IMR-90 (cell line): ENCODE results near the gene GRHL3. TPM values are rescaled to one million over a fixed set of nuclear protein-coding genes. Genes with fewer than 3 reads are reported as not detected.

ENCODE experiments used
- ATAC-seq: fragments of 200-7000 bp; cut with Tn5 transposase; 2 replicates; pipeline ENCODE4 v1.9.1; 2020; ENCODE audit warnings: low read depth, mild to moderate bottlenecking, moderate library complexity
- BruUV-seq: library from RNA; stranded (reverse); fragments of 400-500 nt; replicated peaks from 2 replicates; lab custom pipeline; 2021; lab: Mats Ljungman, UMichigan
- CTCF ChIA-PET: fragments of 300-600 bp; formaldehyde crosslinking; extraction: SDS; loops from one replicate; lab custom pipeline; 2021; ENCODE audit warnings: antibody characterized with exemption; lab: Yijun Ruan, JAX
- POLR2A ChIA-PET: fragments of 300-600 bp; sonication (Branson Sonifier 250); formaldehyde crosslinking; loops from one replicate; lab custom pipeline; 2022; ENCODE audit warnings: antibody characterized with exemption; ENCODE audit not compliant: unreplicated experiment; lab: Charles Lee
- DNase-seq: peaks from one replicate; pipeline ENCODE4 v3.0.0; 2013
- H2AFZ ChIP-seq: replicated peaks from 2 replicates; pipeline ENCODE3; 2013; ENCODE audit warnings: low read length, mild to moderate bottlenecking; ENCODE audit not compliant: poor library complexity
- H2AK5ac ChIP-seq: 2 replicates; pipeline ENCODE4 v1.6.1; 2013; ENCODE audit warnings: low read depth, low read length, inconsistent platforms
- H2AK9ac ChIP-seq: replicated peaks from 2 replicates; pipeline ENCODE3; 2013; ENCODE audit warnings: mild to moderate bottlenecking, low read depth, low read length, moderate library complexity; ENCODE audit not compliant: poor library complexity
- H2BK120ac ChIP-seq: 2 replicates; pipeline ENCODE4 v1.6.1; 2013; ENCODE audit warnings: low read depth, low read length, inconsistent platforms
- H2BK15ac ChIP-seq: 3 replicates; pipeline ENCODE4 v1.6.1; 2013; ENCODE audit warnings: low read depth, low read length, inconsistent platforms
- H2BK20ac ChIP-seq: 2 replicates; pipeline ENCODE4 v1.6.1; 2013; ENCODE audit warnings: low read depth, mild to moderate bottlenecking, inconsistent platforms, low read length, moderate library complexity
- H2BK5ac ChIP-seq: 2 replicates; pipeline ENCODE4 v1.6.1; 2013; ENCODE audit warnings: mild to moderate bottlenecking, low read depth, low read length, inconsistent platforms; ENCODE audit not compliant: poor library complexity, severe bottlenecking
- H3K14ac ChIP-seq: replicated peaks from 2 replicates; pipeline ENCODE4 v1.6.1; 2013; ENCODE audit warnings: low read depth, low read length, inconsistent platforms
- H3K18ac ChIP-seq: 2 replicates; pipeline ENCODE4 v1.6.1; 2013; ENCODE audit warnings: low read depth, low read length, control low read depth
- H3K23ac ChIP-seq: 2 replicates; pipeline ENCODE4 v1.6.1; 2013; ENCODE audit warnings: low read depth, low read length, inconsistent platforms
- H3K27ac ChIP-seq: 2 replicates; pipeline ENCODE4 v1.5.1; 2013; ENCODE audit warnings: mild to moderate bottlenecking, control low read depth, low read length; ENCODE audit not compliant: insufficient read depth
- H3K27me3 ChIP-seq: 2 replicates; pipeline ENCODE4 v1.6.1; 2013; ENCODE audit warnings: low read length; ENCODE audit not compliant: control insufficient read depth, insufficient read depth
- H3K36me3 ChIP-seq: 2 replicates; pipeline ENCODE4 v1.6.1; 2013; ENCODE audit warnings: low read length, mixed read lengths; ENCODE audit not compliant: control insufficient read depth, insufficient read depth
- H3K4ac ChIP-seq: 2 replicates; pipeline ENCODE4 v1.6.1; 2013; ENCODE audit warnings: low read depth, low read length, inconsistent platforms
- H3K4me1 ChIP-seq: 2 replicates; pipeline ENCODE4 v1.6.1; 2013; ENCODE audit warnings: low read length, mixed read lengths; ENCODE audit not compliant: control insufficient read depth, insufficient read depth
- H3K4me2 ChIP-seq: 2 replicates; pipeline ENCODE4 v1.6.1; 2013; ENCODE audit warnings: low read depth, mild to moderate bottlenecking, control low read depth, low read length, moderate library complexity
- H3K4me3 ChIP-seq: 2 replicates; pipeline ENCODE4 v1.5.1; 2013; ENCODE audit warnings: low read depth, mild to moderate bottlenecking, control low read depth, low read length, moderate library complexity; ENCODE audit not compliant: insufficient read depth
- H3K56ac ChIP-seq: 2 replicates; pipeline ENCODE4 v1.6.1; 2013; ENCODE audit warnings: low read length, inconsistent platforms; ENCODE audit not compliant: insufficient read depth; ENCODE audit errors: extremely low read depth
- H3K79me1 ChIP-seq, 2 experiments: 2 replicates each; pipeline ENCODE4 v1.6.1; 2013; ENCODE audit warnings: low read length in 2 of 2, inconsistent platforms in 1 of 2, low read depth in 1 of 2
- H3K9ac ChIP-seq: 2 replicates; pipeline ENCODE4 v1.6.1; 2013; ENCODE audit warnings: low read depth, low read length, control low read depth
- H3K9me1 ChIP-seq: 2 replicates; pipeline ENCODE4 v1.6.1; 2013; ENCODE audit warnings: low read length, inconsistent platforms; ENCODE audit not compliant: insufficient read depth
- H3K9me3 ChIP-seq: 2 replicates; pipeline ENCODE4 v1.6.1; 2013; ENCODE audit warnings: low read length; ENCODE audit not compliant: control insufficient read depth, insufficient read depth
- H4K20me1 ChIP-seq: 2 replicates; pipeline ENCODE4 v1.6.1; 2013; ENCODE audit warnings: low read length, inconsistent platforms; ENCODE audit not compliant: insufficient read depth
- H4K5ac ChIP-seq: 2 replicates; pipeline ENCODE4 v1.6.1; 2013; ENCODE audit warnings: mild to moderate bottlenecking, low read depth, low read length, control low read depth
- H4K8ac ChIP-seq, 2 experiments: 2 replicates each; pipeline ENCODE4 v1.6.1; 2013; ENCODE audit warnings: low read depth in 2 of 2, low read length in 2 of 2, control low read depth in 1 of 2, inconsistent platforms in 1 of 2
- H4K91ac ChIP-seq: 2 replicates; pipeline ENCODE4 v1.6.1; 2013; ENCODE audit warnings: low read depth, low read length, inconsistent platforms; ENCODE audit not compliant: insufficient read depth
- BHLHE40 ChIP-seq: fragments of 150-350 bp; IDR thresholded peaks from 2 replicates; pipeline ENCODE4 v1.6.1; 2016; ENCODE audit warnings: mild to moderate bottlenecking, low read depth, low read length
- CEBPB ChIP-seq: IDR thresholded peaks from 2 replicates; pipeline ENCODE4 v1.6.1; 2012; ENCODE audit warnings: low read depth, low read length, improper control_type of control experiment
- CHD1 ChIP-seq: IDR thresholded peaks from 2 replicates; pipeline ENCODE4 v1.6.1; 2012; ENCODE audit warnings: low read depth, low read length, improper control_type of control experiment
- FOS ChIP-seq: fragments of 150-350 bp; IDR thresholded peaks from 2 replicates; pipeline ENCODE4 v1.6.1; 2016; ENCODE audit warnings: low read depth, low read length
- MAFK ChIP-seq: IDR thresholded peaks from 2 replicates; pipeline ENCODE4 v1.6.1; 2012; ENCODE audit warnings: low read depth, low read length, improper control_type of control experiment
- MAZ ChIP-seq: IDR thresholded peaks from 2 replicates; pipeline ENCODE4 v1.6.1; 2012; ENCODE audit warnings: low read depth, mild to moderate bottlenecking, low read length, improper control_type of control experiment, moderate library complexity, borderline replicate concordance
- MXI1 ChIP-seq: IDR thresholded peaks from 2 replicates; pipeline ENCODE4 v1.6.1; 2012; ENCODE audit warnings: low read depth, mild to moderate bottlenecking, low read length, moderate library complexity, borderline replicate concordance
- NFE2L2 ChIP-seq: fragments of 150-350 bp; IDR thresholded peaks from 2 replicates; pipeline ENCODE4 v1.6.1; 2016; ENCODE audit warnings: low read depth, mild to moderate bottlenecking, low read length
- POLR2A ChIP-seq: IDR thresholded peaks from 2 replicates; pipeline ENCODE4 v1.6.1; 2012; ENCODE audit warnings: mild to moderate bottlenecking, low read depth, low read length
- RAD21 ChIP-seq: IDR thresholded peaks from 2 replicates; pipeline ENCODE4 v1.6.1; 2012; ENCODE audit warnings: low read length, improper control_type of control experiment
- RFX5 ChIP-seq: IDR thresholded peaks from 2 replicates; pipeline ENCODE4 v1.8.0; 2012; ENCODE audit warnings: low read depth, mild to moderate bottlenecking, low read length, moderate library complexity
- SMC3 ChIP-seq: fragments of 150-350 bp; IDR thresholded peaks from 2 replicates; pipeline ENCODE4 v1.6.1; 2016; ENCODE audit warnings: low read depth, mild to moderate bottlenecking, antibody characterized with exemption, low read length, moderate library complexity
- WGBS, 2 experiments: methylation state at CpG; one replicate each; pipeline versions ENCODE4 v1.1.5 to v1.1.7; 2013; ENCODE audit warnings: missing lambda C conversion rate in 2 of 2; ENCODE audit not compliant: insufficient read length in 1 of 2; ENCODE audit errors: extremely low coverage in 2 of 2; 5-methylcytosine and 5-hydroxymethylcytosine counted together
- dilution Hi-C: fragments of 300-500 bp; cut with HindIII; formaldehyde crosslinking; loops from one replicate; pipeline ENCODE4 v1.14.3; 2018; ENCODE audit warnings: low sequenced_read_pairs; ENCODE audit not compliant: unreplicated experiment
- in situ Hi-C: fragments of 300-500 bp; cut with MboI; formaldehyde crosslinking; loops from 3 replicates; pipeline ENCODE4 v1.14.3; 2019; ENCODE audit warnings: low sequenced_read_pairs, inconsistent platforms, mixed read lengths
- intact Hi-C: fragments of 100-400 bp; cut with micrococcal nuclease; formaldehyde crosslinking; loops from 2 replicates; pipeline ENCODE4 v1.10.0; 2022
- polyA plus RNA-seq, 3 experiments: library from polyadenylated mRNA; depleted of rRNA; stranded (reverse); fragments of >200 nt; gene quantifications; 2 replicates each; pipeline ENCODE4 v1.2.3, GENCODE V29; 2012; ENCODE audit warnings: low replicate concordance in 1 of 3
- total RNA-seq: library from RNA; depleted of rRNA; stranded (reverse); fragments of >200 nt; gene quantifications from 2 replicates; pipeline ENCODE4 v1.2.3, GENCODE V29; 2012
- TF ChIP-seq, protein P1 (sequence below): conservative IDR thresholded peaks from 2 replicates; pipeline ENCODE4 v1.5.1; 2012; ENCODE audit warnings: mild to moderate bottlenecking, low read depth, low read length, improper control_type of control experiment
- TF ChIP-seq, protein P2 (sequence below): fragments of 150-350 bp; IDR thresholded peaks from 2 replicates; pipeline ENCODE4 v1.6.1; 2017; ENCODE audit warnings: mild to moderate bottlenecking, antibody characterized with exemption, low read length, low read depth
- TF ChIP-seq, protein P3 (sequence below): fragments of 150-350 bp; IDR thresholded peaks from 2 replicates; pipeline ENCODE4 v1.6.1; 2016; ENCODE audit warnings: low read depth, mild to moderate bottlenecking, low read length, moderate library complexity, borderline replicate concordance

GRHL3 gene
- total and polyA plus RNA-seq, 2 of the 4 experiments (the other 2 are of a cell fraction): not detected

DNA sequence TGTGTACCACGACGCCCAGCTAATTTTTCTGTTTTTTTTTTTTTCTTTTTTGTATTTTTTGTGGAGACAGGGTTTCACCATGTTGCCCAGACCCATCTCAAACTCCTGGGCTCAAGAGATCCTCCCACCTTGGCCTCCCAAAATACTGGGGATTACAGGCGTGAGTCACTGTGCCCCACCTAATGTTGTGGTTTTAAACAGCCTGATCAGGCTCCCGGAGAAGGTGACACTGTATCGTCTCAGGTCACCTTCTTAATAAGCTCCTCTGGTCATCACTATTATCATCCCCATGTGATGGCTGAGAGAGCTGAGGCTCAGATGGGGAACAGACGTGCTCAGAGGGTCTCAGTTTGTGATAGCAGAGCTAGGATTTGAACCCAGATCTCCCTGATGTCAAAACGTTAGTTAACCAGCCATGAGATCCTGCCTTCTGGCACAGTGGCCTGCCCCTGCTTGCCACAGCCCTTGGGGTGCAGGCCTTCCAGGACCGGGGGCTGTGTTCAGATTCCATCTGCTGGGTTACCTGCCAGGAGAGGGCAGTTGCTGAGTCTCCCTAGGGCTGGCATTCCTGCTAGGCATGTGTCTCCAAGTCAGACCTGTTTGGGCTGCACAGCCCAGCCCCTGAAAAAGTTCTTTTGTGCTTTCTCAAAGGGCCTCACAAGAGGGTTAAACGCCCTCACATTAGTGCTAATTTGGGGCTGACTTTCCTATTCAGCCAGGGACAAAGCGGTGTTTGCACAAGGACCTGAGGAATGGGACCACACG, 32.7 kb upstream of the GRHL3 start:
- no TSS peak for BruUV-seq
- Histone ChIP-seq H2BK120ac (no peak overlapping the region), H3K4me2 (no peak overlapping the region), H2BK15ac (no peak overlapping the region), H3K14ac (no peak overlapping the region), H3K18ac (no peak overlapping the region), H2BK5ac (no peak overlapping the region), H2AFZ (no peak overlapping the region), H3K4ac (0 out of 2 replicates have a peak overlapping the region, but pooled peaks have one; percentile 5), H3K9me3 (no peaks in the 10 kb centered on the region), H2AK5ac (no peak overlapping the region), H3K27me3 (peaks cover under 1% of the 10 kb centered on the region), H2BK20ac (no peak overlapping the region; the same call in 1 of the 2 replicates), H3K9ac (no peak overlapping the region), H3K9me1 (0 out of 2 replicates have a peak, but pooled peaks cover 5% of the 10 kb centered on the region), H2AK9ac (no peak overlapping the region), H4K20me1 (no peaks in the 10 kb centered on the region), H4K8ac (no peak overlapping the region), H3K23ac (no peak overlapping the region), H3K56ac (no peak overlapping the region), H3K4me1 (peaks cover 7% of the 10 kb centered on the region; the same call in 1 of the 2 replicates), H3K4me3 (no peak overlapping the region), H3K27ac (no peak overlapping the region), H4K5ac (no peak overlapping the region), H3K36me3 (no peaks in the 10 kb centered on the region), H4K91ac (no peak overlapping the region), H3K79me1 (no peaks in the 10 kb centered on the region)
- dilution Hi-C loops: no loop called here
- ATAC-seq: no peak
- CTCF ChIA-PET: no interaction called here
- intact Hi-C loops: no loop called here
- no peak for DNase-seq
- in situ Hi-C loops: no loop called here
- POLR2A ChIA-PET: no interaction called here
- 96% methylated on average over 4 of the region's 11 CpGs; no CpG with 5 or more reads in 1 of the 2 experiments for WGBS, 2 experiments
- TF ChIP-seq, protein P1, sequence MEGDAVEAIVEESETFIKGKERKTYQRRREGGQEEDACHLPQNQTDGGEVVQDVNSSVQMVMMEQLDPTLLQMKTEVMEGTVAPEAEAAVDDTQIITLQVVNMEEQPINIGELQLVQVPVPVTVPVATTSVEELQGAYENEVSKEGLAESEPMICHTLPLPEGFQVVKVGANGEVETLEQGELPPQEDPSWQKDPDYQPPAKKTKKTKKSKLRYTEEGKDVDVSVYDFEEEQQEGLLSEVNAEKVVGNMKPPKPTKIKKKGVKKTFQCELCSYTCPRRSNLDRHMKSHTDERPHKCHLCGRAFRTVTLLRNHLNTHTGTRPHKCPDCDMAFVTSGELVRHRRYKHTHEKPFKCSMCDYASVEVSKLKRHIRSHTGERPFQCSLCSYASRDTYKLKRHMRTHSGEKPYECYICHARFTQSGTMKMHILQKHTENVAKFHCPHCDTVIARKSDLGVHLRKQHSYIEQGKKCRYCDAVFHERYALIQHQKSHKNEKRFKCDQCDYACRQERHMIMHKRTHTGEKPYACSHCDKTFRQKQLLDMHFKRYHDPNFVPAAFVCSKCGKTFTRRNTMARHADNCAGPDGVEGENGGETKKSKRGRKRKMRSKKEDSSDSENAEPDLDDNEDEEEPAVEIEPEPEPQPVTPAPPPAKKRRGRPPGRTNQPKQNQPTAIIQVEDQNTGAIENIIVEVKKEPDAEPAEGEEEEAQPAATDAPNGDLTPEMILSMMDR: no peak
- TF ChIP-seq SMC3: no peak
- no peak for TF ChIP-seq BHLHE40
- TF ChIP-seq MAFK: no peak
- TF ChIP-seq MAZ: no peak
- TF ChIP-seq CHD1: no peak
- no peak for TF ChIP-seq FOS
- no peak for TF ChIP-seq POLR2A
- TF ChIP-seq NFE2L2: no peak
- TF ChIP-seq, protein P2, sequence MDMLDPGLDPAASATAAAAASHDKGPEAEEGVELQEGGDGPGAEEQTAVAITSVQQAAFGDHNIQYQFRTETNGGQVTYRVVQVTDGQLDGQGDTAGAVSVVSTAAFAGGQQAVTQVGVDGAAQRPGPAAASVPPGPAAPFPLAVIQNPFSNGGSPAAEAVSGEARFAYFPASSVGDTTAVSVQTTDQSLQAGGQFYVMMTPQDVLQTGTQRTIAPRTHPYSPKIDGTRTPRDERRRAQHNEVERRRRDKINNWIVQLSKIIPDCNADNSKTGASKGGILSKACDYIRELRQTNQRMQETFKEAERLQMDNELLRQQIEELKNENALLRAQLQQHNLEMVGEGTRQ: no peak
- TF ChIP-seq, protein P3, sequence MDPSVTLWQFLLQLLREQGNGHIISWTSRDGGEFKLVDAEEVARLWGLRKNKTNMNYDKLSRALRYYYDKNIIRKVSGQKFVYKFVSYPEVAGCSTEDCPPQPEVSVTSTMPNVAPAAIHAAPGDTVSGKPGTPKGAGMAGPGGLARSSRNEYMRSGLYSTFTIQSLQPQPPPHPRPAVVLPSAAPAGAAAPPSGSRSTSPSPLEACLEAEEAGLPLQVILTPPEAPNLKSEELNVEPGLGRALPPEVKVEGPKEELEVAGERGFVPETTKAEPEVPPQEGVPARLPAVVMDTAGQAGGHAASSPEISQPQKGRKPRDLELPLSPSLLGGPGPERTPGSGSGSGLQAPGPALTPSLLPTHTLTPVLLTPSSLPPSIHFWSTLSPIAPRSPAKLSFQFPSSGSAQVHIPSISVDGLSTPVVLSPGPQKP: no peak
- no peak for TF ChIP-seq CEBPB
- no peak for TF ChIP-seq MXI1
- no peak for TF ChIP-seq RAD21
- TF ChIP-seq RFX5: no peak
